AG09319 (cell line): ENCODE data around the gene CDH12.

Experiments
- DNase-seq: peaks from one replicate; pipeline ENCODE4 v3.0.0-alpha.2; 2010; ENCODE audit warnings: low read depth; ENCODE audit errors: extremely low read depth
- CTCF ChIP-seq: IDR thresholded peaks from 2 replicates; pipeline ENCODE4 v1.5.1; 2011; ENCODE audit warnings: low read depth, mild to moderate bottlenecking, inconsistent platforms, low read length, moderate library complexity

The CDH12 gene

GRCh38 chr5:22852807-22853660 is at the start of gene CDH12:
CDH12 (minus strand) TSS chr5:22853344.
- no peak for DNase-seq
- no peak for TF ChIP-seq CTCF

GRCh38 chr5:22901885-22902284 is 48.7 kb upstream of the CDH12 start:
- no peak for DNase-seq

GRCh38 chr5:22900801-22901310 is 47.7 kb upstream of the CDH12 start:
- no peak for TF ChIP-seq CTCF
- DNase-seq, result no peak

More at GRCh38 chr5:22901885-22902284, 48.7 kb upstream of the CDH12 start:
- TF ChIP-seq CTCF, result no peak

- no peak for DNase-seq
Measured at GRCh38 chr5:22899341-22899740, 46.2 kb upstream of the CDH12 start.

GRCh38 chr5:22896152-22896551 is 43.0 kb upstream of the CDH12 start:
- no peak for DNase-seq
- TF ChIP-seq CTCF, result no peak

More at GRCh38 chr5:22899341-22899740, 46.2 kb upstream of the CDH12 start:
- TF ChIP-seq CTCF, result no peak

- no peak for DNase-seq
- no peak for TF ChIP-seq CTCF
Measured at GRCh38 chr5:22892441-22892840, 39.3 kb upstream of the CDH12 start.

GRCh38 chr5:22889720-22890119 is 36.6 kb upstream of the CDH12 start:
- no peak for DNase-seq
- no peak for TF ChIP-seq CTCF
